ENCODE results near the gene ACD.
"Not testable (repeated sequence)": the region's sequence is repeated elsewhere in the genome, so short reads cannot be mapped to it uniquely, and the experiment has no call there.

ACD gene

DNA sequence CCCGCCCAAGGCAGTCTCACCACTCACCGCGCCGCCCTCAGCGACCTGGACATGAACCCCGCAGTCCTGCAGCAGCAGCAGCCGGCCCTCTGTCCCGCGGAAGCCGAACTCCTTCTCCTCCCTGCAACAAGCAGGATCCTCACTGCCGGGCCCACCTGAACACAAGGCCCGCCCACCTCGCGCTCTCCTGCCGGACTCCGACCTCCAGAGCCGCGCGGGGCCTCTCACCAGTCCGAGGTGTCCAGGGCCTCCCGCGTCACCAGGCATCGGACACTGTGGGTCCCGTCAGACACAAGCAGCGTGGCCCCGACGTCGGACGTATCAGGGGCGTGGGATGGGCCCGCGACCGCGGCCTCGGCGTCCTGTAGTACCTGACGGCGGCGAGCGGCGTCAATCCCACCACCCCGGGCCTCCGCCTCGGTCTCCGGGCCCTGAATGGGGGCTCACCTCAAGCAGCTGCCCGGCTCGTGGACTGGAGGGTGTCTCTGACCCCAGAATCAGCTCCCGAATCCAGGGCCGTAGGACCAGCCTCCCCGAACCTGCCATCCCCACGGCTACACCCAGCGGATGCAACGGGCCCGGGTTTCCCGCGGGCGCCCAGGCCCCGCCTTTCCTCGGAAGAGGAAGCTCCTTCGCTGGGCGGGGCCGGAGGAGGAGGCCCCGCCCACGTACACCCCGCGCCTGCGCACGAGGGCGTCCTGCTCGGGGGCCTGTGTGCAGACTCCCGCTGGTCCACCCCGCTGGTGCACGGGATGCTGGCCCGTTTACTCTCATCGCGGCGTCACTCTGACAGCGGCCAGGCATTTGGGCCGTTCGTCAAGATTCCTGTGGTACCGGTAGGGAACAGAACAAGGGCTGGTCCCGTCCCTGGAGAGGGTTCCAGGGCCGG lies at the start of gene ACD:
Gene ACD, minus strand, starts transcription at position 586 of the 889 bp plus-strand sequence. Its CDS starts 40 bp downstream, at position 546.
- peak; percentile 88 to 94 (median 89) for DNase-seq (ENCODE audit: low read depth in 3 of 3)

GRCh38 chr16:67709050-67709449 lies 49.0 kb upstream of the ACD start:
- DNase-seq (ENCODE audit: low read depth in 3 of 3) = no peak

- DNase-seq (ENCODE audit: low read depth in 3 of 3) = no peak
Observed at GRCh38 chr16:67708368-67708771, 48.3 kb upstream of the ACD start.

DNA sequence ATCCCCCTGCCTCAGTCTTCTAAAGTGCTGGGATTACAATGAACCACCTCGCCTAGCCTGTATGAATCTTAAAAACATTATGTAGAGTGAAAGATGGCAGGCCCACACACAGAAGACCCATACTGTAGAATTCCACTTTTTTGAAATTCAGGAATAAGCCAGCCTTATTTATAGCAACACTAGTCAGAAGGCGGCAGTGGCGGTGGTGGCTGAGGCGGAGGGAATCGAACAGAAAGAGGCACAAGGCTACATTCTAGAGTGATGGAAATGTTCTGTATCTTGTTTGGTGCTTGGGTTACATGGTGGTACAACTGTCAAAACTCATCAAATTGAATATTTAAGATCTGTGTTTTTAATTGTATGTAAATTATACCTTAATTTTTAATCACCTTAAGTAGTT lies 47.7 kb upstream of the ACD start:
- DNase-seq (ENCODE audit: low read depth in 3 of 3) = no peak

DNA sequence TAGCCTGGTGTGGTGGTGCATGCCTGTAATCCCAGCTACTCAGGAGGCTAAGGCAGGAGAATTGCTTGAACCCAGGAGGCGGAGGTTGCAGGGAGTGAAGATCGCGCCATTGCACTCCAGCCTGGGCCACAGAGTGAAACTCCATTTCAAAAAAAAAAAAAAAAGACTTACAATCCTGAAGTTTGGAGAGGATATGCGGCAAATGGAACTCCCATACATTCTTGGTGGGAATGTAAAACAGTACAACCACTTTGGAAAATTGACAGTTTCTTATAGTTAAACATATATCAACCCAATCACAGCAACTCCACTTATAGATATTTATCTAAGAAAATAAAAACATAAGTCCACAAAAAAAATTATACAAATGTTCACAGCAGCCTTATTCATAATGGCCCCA lies 47.1 kb upstream of the ACD start:
- no peak for DNase-seq (ENCODE audit: low read depth in 3 of 3)

- DNase-seq (ENCODE audit: low read depth in 3 of 3) = no peak
Observed at GRCh38 chr16:67704110-67704509, 44.0 kb upstream of the ACD start.

DNA sequence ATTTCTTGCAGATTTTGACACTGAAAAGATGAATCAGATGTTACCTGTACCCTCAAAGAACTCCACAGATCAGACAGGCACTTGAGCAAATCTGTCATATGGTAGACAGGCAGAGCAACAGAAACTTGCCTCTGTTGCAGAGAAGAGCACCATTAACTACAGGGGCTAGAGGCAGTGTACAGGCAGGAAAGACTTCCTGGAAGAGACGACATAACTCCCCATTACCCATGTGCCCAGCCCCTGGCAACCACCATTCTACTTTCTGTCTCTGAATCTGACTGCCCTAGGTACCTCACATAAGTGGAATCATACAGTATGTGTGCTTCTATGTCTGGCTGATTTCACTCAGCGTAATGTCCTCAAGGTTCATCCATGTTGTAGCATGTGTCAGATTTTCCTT lies 43.6 kb upstream of the ACD start:
- no peak for DNase-seq (ENCODE audit: low read depth in 3 of 3)

- no peak for DNase-seq (ENCODE audit: low read depth in 3 of 3)
Observed at GRCh38 chr16:67702130-67702529, 42.1 kb upstream of the ACD start.

DNA sequence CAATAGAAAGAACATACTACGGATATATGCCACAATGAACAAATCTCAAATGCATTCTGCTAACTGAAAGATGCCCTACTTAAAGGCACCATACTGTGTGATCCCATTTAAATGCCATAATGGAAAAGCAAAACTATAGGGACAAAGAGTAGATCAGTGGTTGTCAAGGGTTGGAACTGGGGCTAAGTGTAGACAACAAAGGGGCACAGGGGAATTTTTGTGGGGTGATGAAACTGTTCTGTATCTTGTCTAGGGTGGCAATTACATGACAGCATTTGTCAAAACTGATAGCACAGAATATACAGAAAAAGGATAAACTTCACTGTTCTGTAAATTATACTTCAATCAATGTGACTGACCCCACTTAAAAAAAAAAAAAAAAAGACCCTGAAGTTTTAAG lies 41.4 kb upstream of the ACD start:
- DNase-seq (ENCODE audit: low read depth in 3 of 3) = no peak

GRCh38 chr16:67699265-67699664 lies 39.2 kb upstream of the ACD start:
- no peak for DNase-seq (ENCODE audit: low read depth in 3 of 3)

DNA sequence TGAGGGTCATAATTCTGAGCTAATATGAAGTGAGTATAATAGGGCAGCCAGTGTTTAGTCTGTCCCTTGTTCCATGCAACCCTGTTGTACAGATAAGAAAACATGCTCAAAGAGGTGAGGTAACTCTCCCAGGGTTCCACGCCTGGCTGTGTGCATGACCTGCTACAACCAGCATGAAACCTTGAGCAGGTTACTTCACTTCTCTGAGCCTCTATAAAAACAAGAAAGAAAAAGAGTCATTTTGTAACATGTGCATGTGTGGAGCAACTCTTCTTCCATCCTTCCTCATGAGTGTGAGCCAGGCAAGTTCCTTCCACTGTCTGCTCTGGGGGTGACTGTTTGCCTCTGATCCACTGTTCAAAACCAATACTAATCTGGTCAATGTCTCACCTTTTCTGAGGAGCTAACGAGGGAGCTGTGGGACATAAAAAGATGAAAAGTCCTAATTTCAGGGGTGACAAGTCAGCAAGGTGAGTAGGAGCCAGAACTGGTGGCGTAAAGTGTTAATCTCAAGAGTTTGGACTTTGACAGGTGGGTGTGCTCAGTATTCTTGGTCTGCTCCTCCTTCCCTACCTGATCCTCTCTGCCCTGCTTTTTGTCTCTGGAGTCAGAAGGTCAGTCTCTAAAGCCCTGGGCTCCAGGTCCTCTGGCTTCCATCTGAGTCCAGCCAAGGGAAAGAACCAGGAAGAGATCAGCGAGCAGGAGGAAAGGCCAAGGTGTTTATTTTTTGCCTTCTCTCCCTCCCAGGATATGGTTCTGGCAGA lies 37.5 kb upstream of the ACD start:
- no peak for DNase-seq (ENCODE audit: low read depth in 3 of 3)

DNA sequence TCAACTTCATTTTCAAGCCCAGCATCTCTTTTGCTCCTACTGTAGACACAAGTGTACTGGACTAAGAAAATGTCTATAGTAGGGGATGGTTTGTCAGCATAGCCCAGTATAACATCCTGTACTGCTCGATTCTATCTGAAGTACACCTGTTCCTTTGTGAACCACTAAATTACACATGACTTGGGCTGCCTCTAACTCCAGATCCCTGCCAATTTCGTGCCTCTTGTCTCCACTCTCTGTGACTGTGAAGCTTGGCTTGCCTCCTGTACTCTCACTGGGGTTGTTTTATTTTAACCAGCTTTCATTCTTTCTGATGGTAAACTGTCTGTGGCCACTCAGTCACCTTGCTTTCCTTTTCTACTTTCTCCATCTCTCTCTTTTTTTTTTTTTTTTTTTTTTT lies 34.6 kb upstream of the ACD start:
- DNase-seq (ENCODE audit: low read depth in 3 of 3) = no peak

DNA sequence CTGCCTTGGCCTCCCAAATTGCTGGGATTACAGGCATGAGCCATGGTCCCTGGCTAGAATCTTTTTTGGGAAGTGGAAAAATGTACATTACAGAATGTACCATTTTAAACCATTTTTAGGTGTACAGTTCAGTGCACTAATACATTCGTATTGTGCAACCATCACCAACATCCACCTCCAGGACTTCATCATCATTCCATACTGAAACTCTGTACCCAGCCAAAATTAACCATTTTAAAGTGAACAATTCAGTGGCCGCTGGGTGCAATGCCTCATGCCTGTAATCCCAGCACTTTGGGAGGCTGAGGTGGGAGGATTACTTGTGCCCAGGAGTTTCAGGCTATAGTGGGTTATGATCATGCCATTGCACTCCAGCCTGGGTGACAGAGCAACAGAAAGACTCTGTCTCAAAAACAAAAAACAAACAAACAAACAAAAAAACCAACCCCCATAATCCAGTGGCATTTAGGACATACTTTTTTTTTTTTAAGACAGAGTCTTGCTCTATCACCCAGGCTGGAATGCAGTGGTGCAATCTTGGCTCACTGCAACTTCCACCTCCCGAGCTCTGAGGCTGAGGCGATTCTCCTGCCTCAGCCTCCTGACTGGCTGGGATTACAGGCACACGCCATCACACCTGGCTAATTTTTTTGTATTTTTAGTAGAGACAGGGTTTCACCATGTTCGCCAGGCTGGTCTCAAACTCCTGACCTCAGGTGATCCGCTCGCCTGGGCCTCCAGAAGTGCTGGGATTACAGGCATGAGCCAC lies 33.6 kb upstream of the ACD start:
- not testable (repeated sequence) for DNase-seq (ENCODE audit: low read depth in 3 of 3)

DNA sequence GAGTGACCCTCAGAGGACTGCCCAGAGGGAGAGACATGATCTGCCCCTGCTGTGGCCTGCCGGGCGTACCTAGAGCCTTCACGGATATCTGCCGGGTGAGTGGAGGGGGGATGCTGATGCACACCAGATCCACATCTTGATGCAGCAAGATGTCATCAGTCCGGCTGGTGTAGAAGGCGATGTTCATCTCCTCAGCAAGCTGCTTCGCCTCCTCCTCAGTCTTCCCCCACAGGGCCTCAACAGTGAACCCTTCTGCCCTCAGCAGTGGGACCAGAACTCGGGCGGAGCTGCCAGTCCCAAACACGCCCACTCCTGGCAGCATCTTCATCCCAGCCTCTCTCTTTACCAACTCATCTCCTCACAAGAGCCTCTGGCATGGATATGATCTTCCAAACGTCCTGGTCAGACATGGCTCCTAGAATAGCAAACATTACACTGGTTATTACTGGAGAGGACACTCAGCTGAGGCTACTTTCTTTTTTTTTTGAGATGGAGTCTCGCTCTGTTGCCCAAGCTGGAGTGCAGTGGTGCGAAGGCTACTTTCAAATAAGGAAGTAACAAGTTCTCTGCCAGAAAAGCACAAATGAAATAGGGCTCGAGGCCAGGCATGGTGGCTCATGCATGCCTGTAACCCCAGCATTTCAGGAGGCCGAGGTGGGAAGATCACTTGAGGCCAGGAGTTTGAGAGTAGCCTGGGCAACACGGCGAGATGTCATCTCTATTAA lies 25.5 kb upstream of the ACD start:
- no peak for DNase-seq (ENCODE audit: low read depth in 3 of 3)

DNA sequence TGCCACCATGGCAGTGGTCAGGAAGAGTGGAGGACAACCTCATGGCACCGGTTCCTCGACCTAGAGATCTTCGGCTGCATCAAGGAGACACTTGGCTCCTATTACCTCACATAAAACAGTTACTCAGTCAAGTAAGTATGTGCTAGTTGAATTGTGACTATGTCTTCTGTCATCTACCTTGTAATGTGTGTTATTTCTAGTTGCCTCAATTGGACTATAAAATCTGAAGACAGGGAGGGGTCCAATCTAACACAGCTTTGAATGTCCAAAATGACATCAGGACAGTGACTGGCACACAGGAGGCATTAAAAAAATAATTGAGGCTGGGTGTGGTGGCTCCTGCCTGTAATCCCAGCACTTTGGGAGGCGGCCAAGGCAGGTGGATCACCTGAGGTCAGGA lies 23.7 kb upstream of the ACD start:
- DNase-seq (ENCODE audit: low read depth in 3 of 3) = no peak

DNA sequence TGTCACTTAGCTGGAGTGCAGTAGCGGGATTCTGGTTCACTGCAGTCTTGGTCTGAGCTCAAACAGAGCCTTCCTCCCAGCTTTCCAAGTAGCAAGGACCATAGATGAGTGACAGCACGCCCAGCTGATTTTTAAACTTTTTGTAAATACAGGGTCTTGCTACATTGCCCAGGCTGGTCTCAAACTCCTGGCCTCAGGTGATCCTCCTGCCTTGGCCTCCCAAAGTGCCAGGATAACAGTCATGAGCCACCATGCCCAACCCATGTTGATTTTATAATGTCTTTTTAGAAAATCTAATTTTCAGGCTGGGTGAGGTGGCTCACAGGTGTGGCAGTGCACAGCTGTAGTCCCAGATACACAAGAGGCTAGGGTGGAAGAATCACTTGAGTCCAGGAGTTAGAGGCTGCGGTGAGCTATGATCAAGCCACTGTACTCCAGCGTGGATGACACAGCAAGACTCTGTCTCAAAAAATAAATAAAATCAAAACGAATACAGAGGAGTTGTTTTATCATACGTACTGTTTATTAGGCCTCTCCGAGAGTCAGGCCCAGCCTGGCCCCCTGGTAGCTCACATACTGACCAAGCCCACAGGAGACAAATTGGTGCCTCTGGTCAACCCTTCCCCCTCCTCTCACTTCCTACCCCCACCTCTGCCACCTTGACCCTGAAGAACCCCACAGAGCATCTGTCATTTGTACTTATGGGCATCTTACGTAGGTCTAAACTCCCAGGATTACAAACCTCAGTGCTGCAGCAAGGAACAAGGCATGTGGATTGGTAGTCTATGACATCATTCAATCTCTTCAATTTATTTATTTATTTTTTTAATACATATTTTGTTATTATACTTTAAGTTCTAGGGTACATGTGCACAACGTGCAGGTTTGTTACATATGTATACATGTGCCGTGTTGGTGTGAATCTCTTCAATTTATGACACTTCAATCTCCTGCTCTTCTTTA lies 20.2 kb upstream of the ACD start:
- DNase-seq (ENCODE audit: low read depth in 3 of 3) = no peak

DNA sequence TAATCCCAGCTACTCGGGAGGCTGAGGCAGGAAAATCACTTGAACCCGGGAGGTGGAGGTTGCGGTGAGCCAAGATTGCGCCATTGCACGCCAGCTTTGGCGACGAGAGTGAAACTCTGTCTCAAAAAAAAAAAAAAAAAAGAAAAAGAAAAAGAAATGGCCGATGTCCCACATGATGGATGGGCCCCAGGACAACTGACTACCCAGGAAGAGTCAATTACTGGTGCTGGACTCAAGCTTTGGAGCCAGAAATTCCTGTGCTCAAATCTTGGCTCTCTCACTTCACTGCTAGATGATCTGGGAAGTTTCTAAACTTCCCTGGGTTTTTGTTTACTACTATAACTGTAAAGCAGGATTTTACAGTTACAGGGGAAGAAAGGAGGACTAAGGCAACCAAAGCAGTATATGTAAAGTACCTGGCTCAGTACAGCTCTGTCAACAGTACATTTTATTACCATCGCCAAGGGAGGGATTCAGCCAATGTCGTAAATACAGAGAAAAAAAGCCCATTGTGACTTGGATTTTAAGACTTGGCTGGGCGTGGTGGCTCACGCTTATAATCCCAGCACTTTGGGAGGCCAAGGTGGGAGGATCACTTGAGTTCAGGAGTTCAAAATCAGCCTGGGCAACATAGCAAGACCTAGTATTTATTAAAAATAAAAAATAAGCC lies 18.4 kb upstream of the ACD start:
- DNase-seq (ENCODE audit: low read depth in 3 of 3) = no peak

DNA sequence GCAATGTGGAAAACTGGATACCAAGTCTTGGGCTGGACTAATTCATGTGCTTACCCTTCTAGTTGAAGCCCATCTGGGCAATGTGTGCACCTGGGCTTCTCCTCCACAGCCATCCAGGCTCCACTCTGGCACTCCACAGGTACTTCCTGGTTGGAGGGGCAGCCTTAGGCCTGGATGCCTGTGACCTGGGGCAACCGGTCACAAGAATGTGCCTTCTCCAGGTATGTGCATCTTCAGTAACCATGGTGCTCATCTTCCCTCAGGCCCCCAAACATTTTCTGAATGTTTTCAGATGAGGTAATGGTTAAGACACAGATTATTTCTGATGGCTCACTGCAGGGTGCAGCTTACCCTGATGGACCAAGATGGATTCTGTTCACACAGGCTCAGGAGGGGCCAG lies 17.7 kb upstream of the ACD start:
- no peak for DNase-seq (ENCODE audit: low read depth in 3 of 3)

- DNase-seq (ENCODE audit: low read depth in 3 of 3) = no peak
Observed at GRCh38 chr16:67676939-67677338, 16.9 kb upstream of the ACD start.

DNA sequence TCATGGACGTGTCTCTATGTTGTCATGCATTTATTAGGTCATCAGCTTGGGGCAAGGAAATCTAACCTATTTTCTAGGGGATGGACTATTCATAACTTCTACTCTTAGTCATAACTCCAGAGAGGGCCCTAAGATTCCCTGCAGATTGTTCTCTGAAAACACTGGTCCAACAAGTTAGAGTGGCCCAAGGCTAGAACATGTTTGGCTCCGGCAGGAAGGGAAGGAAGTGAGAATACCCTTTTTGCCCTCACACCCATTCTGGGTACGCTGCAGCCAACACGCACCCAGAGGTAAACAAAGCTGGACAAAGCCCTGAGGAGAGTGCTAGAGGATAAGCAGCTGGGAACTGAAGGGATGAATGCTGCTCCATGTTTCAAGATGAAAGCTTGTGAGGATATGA lies 16.5 kb upstream of the ACD start:
- no peak for DNase-seq (ENCODE audit: low read depth in 3 of 3)

Data from stimulated activated CD4-positive, alpha-beta T cell treated with anti-CD3 and anti-CD28 coated beads, TNF-alpha, amount 100 ng/mL, for 4 hours (primary cell).